T-helper 2 cell (primary cell): ENCODE measurements around the gene VANGL2.

Experiments
- DNase-seq, 5 experiments: peaks; one replicate each; pipeline versions ENCODE4 v3.0.0 to v3.0.0-alpha.2; 2012 to 2022

The VANGL2 gene

DNA sequence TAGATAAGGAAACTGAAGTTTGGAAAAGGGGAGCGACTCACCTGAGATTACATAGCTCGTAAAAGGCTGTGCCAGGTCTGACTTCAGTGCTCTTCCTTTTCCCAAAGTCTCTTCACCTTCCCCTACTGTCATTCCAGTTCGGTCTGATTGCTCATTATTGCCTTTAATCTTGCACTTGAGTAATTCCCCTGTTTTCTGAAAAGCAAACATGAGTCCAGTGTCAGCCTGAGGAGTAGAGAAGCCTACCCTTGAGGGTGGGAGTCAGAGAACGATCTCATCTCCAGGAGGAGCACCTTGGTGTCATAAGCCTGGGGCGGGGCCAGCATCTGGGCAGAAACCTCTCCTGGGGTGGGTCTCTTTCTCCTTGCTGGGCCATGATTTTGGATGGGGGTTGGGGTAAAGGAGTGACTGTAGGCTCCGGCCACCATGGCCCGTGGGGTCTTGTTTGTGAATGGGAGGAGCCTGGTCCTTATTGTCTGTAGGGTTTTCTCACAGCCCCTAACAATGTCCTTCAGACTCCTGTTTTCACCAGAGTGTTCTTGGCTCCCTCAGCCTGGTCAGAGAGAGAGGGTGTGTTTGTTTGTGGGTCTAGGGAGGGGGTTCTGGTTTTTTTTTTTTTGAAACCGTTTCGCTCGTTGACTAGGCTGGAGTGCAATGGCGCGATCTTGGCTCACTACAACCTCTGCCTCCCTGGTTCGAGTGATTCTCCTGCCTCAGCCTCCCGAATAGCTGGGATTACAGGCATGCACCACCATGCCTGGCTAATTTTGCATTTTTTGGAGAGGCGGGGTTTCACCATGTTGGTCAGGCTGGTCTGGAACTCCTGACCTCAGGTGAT is 6.0 kb downstream of the VANGL2 start:
- no peak for DNase-seq

DNA sequence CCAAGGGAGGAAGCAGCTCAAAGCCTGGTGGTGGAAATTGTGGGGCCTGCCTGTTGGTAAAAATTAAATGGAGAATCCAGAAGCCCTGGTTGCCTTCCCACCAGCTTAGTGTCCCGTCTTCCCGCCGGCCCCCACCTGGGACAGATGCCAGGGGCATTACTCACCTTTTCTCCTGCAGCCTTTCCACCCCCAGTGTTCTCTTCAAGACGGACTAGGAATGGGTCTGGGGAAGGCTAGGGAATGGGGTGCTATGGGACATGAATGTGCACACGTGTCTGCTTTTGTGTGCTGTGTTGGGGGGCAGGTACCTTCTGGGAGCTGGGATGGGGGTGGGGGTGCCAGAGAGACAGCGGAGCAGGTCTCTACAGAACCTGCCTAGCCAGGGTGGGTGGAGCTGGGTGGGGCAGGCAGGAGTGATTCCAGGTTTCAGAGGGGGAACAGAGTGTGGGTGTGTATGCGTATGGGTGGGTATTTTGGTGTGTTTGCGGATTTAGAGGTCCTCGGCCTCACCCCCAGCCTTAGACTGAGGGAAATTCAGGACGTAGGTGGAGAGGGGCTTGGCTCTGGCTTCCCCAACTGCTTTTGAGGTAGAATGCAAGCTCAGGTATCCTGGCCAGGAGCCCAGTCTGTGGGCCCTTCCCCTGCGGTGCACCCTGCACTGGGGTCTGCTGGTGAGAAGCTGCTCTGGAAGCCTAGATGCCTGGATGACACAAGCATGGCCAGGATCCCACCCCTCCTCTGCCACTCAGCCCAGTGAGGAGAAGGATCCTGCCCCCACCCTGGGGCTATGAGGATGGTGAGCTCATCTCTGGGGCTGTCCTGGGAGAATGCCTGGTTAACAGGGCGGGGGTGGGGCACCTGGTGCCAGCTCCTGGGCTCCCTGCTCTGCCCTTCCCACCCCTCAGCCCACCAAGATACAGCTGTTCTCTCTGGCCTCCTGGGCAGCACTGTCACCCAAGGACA is 7.8 kb downstream of the VANGL2 start:
- no peak for DNase-seq

DNA sequence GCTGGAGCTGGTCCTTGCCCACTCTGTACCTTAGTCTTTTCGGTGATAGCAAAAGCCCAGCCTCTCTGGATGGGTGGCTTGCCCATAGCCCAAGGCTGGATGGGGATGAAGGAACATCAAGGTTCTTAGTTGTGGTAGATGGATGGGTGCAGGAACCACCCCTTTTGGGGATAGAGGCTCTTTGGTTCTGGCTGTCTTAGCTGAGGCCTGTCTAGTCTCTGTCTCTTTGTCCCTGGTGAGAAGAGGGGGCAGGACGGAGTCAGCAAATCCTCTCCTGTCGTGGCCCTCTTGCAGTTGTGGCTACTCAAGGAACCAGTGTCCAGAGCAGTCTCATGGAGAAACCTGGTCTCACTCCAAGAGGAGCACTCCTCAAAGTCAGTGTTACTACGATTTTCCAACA is 8.5 kb downstream of the VANGL2 start:
- DNase-seq, result no peak

DNA sequence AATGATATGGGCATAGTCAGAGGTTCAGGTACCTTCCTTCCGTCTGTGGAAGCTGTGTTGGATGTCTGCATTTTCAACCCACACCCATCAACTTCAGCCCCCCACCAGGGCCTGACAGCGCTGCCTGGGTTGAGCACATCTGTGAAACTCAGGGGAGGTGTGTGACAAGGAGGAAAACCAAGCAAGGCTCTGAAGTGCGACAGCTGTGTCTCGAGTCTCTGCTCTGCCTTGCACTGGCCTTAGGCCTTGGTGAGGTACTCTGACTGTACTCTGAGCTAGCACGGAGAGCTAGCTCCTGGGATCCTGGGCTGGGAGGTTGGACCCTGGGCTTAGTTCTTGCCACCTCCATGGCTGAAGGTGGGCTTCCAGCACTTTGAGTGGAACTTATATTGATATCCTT is 9.1 kb downstream of the VANGL2 start:
- DNase-seq, result no peak

DNA sequence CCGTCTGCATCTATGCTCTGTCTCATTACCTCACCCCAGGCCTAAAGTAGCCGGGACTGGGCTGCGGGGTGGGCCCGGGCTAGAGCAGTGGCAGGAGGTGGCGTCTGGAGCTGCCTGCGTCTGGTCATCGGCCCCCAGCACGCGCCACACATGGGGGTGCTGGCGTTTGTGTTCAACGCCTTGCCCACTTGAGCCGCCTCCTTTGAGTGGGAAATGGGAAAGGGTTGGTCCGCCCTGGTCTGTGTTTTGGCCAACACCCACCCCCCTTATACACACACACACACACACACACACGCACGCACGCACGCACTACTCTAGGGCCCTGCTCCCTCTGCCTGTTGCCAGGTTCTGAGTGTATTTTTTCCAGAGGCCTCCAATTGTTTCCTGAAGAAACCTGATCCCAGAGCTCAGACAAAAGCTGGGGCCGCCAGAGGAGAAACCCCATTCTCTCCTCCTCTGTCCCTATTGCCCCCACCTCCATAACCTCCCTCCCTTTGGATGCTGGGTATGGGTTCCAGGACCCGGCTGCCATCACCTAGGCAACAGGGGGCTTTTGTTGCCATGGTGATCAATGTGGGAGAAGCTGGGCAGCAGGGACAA is 10.1 kb downstream of the VANGL2 start:
- DNase-seq, result no peak

DNA sequence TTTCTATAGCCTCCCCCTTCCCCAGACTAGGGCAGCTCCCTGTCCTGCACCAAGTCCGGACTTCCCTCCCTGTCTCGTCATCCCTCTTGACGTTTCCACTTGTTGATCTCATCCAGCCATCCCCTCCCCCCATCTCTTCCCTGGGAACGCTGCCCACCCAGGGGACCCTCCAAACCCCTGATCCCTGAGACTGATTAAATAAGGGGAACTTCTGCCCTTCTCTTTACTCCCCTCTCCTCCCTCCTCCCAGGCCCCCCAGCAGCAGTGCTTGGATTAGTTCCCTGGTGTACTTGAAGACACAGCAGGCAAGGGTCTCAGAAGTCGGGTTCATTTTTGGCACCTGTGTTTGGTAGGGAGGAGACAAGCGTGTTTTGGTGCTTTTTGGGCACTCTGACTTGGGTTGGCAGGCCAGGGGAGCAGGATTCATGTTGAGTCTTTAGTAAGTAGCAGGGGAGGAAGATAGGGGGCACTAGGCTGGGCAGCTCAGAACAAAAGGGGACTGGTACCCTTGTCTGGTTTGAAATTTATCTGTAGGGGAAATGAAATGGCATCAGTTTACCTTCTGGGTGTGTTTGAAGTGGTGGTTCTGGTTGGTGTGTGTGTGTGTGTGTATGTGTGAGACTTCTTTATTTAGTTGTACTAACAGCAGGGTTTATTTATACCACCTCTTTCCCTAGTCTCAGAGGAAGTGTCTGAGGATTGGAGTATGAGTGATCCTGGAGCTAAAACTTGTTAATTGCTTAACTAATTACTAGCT is 11.1 kb downstream of the VANGL2 start:
- no peak for DNase-seq

DNA sequence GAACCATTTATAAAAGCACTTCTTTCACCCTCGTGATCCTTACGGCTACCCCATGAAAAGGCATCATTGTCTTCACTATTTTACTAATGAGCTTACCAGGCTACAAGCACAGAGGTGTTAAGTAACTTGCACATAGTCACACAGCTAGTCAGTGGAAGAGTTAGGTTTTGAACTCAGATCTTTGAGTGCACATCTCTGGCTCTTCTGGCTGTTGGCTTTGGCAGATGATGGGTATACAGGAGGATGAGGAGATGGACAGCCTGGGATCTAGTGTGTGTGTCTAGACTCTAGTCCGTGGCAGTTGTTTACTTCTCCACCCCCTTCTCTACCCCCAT is 11.6 kb downstream of the VANGL2 start:
- no peak for DNase-seq

GRCh38 chr1:160413716-160414115 is 13.4 kb downstream of the VANGL2 start:
- no peak for DNase-seq

GRCh38 chr1:160414881-160415280 is 14.5 kb downstream of the VANGL2 start:
- no peak for DNase-seq

GRCh38 chr1:160415696-160416290 is 15.4 kb downstream of the VANGL2 start:
- DNase-seq, result no peak

DNA sequence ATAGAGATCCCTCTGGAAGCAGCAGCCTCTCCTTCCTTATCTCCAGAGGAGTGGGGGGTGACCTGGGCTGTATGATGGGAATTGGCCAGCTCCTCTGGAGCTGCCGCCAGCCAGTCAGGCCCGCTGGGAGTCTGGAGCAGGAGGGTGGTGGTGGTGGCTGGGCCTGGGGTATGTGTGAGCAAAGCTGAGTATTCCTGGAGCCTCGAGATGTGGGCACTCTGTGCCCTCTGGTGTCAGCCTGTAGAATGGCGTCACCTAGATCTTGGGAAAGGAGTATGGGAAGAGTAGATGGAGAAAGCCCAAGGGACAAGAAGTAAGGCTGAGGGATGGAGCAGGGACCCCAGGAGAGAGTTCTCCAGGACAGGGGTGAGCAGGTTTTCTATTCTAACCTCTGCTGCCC is 16.0 kb downstream of the VANGL2 start:
- DNase-seq, result no peak

GRCh38 chr1:160418483-160418882 is 18.1 kb downstream of the VANGL2 start:
- DNase-seq, result no peak

DNA sequence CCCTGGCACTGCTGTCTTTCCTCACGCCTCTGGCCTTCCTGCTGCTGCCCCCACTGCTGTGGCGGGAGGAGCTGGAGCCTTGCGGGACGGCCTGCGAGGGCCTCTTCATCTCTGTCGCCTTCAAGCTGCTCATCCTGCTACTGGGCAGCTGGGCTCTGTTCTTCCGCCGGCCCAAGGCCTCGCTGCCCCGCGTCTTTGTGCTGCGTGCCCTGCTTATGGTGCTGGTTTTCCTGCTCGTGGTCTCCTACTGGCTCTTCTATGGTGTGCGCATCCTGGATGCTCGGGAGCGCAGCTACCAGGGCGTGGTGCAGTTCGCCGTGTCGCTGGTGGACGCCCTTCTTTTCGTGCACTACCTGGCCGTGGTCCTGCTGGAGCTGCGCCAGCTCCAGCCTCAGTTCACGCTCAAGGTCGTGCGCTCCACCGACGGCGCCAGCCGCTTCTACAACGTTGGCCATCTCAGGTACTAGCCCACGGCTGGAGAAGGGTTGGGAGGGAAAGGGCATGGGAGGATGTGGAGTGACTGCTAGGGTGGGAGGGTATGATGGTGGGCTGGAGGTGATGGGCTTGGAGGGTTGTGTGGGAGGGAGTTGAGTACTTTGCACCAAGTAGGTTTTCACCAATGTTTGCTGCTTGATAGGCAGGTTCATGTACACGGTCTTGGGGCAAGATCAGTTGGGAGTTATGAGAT is 18.9 kb downstream of the VANGL2 start:
- DNase-seq, result no peak

- DNase-seq, result no peak
Measured at GRCh38 chr1:160419838-160420169, 19.4 kb downstream of the VANGL2 start.

DNA sequence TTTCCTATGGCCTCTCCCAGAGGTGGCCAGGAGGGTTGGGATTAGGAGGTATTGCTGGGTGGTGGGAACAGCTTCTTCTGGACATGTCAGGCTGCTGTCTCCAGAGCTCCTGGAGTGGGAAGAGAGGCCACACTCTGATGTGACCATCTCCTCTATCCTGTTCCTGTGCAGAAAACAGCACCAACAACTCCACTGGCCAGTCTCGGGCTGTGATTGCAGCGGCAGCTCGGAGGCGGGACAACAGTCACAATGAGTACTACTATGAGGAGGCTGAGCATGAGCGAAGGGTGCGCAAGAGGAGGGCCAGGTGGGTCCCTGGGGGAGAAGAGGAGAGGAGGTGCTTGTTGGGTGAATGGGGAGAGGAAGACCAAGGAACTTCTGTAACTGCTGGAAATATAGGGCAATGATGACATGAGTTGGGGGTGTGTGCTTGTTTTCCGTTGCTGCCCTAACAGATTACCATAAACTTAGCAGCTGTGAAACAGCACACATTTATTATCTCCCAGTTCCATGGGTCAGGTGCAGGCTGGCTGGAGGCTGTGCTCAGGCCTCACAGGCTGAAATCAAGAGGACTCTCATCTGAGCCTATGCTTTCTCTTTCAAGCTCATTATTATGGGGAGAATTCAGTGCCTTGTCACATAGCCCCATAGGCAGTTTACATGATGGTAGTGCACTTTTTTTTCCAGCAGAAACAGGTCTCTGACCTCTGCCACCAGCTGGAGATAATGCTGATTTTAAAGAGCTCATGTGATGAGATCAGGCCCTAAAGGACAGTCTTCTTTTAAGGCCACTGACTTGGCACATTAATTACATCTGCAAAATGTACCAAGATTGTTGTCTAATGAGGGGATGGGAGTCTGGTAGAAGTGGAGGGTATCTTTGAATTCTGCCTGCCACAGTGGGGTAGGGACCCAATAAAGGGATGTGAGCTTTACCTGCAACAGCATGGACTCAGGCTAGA is 20.8 kb downstream of the VANGL2 start:
- no peak for DNase-seq

- no peak for DNase-seq
Measured at GRCh38 chr1:160421881-160422280, 21.5 kb downstream of the VANGL2 start.

DNA sequence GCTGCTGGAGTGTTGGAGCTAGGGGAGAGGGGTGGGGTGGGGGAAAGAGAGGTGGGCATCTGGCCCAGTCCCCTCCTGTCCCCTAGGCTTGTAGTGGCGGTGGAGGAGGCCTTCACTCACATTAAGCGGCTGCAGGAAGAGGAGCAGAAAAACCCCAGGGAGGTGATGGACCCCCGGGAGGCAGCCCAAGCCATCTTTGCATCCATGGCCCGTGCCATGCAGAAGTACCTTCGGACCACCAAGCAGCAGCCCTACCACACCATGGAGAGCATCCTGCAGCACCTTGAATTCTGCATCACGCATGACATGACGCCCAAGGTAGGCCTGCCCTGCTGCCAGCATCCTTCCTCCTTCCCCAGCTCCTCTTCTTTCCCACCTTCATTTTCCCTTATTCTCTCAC is 23.6 kb downstream of the VANGL2 start:
- no peak for DNase-seq

- no peak for DNase-seq
Measured at GRCh38 chr1:160425847-160426246, 25.5 kb downstream of the VANGL2 start.

DNA sequence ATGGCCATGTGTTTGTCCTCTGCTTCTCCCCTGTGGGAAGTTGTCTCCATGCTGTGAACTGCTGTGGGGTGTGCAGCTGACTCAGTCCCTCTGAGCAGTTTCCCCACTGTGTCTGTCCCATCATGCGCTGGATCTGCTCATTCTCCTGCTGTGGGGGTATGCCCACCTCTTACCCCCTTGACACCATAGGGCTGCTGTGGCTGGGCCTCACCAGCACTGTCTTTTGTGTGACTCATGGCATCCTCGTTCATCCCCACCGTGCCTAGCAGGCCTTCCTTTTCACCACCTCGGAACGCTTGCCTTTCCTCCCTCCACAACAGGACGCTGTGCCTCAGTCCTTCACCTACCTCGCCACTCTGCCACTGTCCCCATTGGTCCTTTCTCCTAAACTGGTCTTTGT is 27.3 kb downstream of the VANGL2 start:
- DNase-seq, result no peak

- no peak for DNase-seq
Measured at GRCh38 chr1:160428053-160428452, 27.7 kb downstream of the VANGL2 start.

DNA sequence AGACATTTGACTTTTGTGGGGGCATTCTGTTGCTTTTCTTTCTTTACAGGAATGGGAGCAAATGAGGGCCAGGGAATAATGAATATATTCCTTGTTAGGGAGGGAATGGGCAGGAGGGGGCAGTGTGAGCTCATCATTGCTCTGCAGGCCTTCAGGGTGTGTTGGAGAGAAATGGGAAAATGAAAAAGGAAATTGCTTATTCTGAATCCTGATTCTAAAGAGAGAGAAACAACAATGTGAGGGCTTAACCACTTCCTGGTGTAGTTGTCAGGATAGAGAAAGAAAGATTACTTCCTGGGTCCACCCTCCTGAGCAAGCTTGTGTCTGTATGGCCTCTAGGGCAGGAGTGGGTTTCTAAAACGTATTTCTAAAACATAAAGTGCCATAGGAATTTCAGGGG is 28.3 kb downstream of the VANGL2 start:
- peak in 2 of 5 experiments; percentile 27 to 76 for DNase-seq
